GM19397 (cell line): ENCODE results near the gene SIPA1.
"Not testable (repeated sequence)": the region's sequence is repeated elsewhere in the genome, so short reads cannot be mapped to it uniquely, and the experiment has no call there.

ENCODE experiments used
- ATAC-seq: cut with Tn5 transposase; IDR thresholded peaks from one replicate; pipeline ENCODE4 v1.9.1; 2021; ENCODE audit warnings: mild to moderate bottlenecking, moderate library complexity; ENCODE audit not compliant: unreplicated experiment

Gene SIPA1

DNA sequence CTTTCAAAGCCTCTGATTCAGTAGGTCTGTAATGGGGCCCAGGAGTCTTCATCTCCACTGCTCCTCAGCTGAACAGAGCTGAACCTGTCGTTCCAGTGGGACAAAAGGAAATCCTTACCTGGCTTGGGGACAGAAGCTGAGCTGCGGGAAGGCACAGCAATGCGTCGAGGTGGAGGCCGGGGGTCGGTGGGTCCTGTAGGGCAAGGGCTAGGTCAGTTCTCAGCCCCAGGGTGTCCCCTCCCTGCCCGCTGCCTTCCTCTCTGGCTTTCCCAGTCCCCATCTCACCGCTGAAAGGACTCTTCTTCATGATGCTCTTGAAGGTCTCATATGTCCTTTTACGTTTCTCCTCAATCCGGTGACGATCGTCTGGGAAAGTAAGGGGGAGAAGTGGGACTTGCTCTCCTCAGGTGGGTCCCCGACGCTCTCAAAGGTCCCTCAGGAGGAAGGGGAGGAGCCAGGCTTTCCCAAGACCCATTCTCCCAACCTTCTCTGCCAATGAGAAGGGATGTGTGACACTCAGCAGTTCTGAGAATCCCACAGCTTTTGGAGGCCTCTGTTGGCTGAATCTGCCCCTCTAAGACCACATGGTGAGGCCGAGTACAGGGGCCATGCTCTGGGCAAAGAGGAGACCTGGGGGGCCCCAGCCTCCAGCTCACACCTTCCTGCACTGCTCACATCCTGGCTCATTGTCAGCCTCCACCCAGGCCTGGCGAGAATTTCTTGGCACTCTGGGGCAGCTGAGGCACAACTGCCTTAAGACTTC lies 17.9 kb downstream of the SIPA1 start:
- no peak for ATAC-seq

DNA sequence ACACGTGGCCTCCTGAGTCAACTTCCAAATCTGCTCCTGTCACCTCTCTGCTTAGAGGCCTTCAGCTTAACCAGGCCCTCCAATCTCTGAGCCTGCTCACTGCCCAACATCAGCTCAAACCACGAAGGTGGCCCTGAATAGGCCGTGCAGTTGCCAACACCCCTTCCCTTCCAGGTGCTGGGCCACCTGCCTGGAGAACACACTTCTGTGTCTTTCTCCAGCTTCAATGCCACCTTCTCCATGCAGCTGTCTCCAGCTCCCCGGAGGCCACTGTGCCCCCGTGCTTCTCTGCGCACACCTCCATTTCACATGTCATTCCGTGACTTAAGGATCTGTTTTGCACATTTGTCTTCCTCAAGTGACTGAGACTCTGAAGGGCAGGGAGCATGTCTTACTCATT lies 19.5 kb downstream of the SIPA1 start:
- ATAC-seq: no peak

DNA sequence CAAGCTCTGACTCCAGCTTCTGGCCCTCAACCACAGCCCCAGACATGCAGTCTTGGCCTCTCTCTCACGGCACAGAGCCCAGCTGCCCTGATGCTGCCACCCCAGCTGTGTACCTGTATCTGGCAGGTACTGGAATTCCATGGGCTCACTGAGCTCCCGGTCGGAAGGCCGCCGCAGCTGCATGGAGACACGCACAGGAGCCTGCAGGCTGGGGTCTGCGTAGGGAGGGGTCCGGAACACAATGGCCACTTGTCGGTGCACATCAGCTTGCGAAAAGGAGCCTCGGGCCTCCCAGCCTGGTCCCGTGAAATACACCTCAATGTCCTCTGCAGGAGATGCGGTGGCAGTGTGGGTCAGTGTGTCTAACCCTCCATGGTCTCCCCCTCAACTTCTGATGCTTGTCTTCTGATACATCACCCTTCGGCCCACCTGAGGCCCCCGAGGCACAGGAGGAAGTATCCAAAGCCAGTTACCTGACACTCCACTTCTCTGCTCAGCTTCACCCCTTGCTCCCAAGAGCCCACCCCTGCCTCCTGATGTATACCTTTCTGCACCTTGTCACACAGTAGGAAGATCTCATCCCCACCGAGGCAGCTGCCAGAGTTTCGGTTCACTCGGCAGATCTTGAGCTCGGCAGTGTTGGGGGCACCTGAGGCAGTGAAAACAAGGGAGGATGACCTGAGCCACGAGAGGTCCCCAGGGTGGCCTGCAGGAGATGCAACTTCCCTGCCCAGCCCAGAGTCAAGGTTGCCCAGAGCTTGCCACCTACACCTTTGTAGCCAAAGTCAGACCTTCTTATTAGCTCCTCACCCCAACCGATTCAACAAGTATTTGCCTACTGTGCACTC lies 20.5 kb downstream of the SIPA1 start:
- ATAC-seq: no peak

DNA sequence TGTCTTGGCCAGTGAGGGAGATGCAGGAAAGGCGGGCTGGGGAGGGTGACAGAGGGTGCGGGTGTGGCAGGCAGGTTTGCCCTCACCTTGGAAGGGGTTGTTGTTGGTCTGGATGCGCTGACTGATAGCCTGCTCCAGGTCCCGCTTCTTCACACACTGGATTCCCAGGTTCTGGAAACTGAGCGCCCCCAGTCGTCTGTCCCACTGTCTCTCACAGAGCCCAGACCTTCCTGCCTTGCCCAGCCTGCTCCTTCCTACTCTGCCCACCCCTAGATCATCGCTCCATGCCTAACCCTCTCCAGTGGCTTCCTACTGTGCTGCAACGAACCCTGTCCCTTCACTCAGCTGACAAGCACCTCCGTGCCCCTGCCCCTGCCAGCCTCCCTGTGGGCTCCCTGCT lies 22.1 kb downstream of the SIPA1 start:
- ATAC-seq: no peak

DNA sequence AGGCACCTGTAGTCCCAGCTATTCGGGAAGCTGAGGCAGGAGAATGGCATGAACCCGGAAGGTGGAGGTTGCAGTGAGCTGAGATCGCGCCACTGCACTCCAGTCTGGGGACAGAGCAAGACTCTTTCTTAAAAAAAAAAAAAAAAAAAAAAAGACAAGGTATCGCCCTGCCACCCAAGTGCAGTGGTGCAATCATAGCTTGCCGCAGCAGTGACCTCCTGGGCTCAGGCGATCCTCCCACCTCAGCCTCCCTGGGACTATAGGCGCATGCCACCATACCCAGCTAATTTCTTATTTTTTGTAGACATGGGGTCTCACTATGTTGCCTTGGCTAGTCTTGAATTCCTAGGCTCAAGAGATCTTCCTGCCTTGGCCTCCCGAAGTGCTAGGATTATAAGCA lies 23.0 kb downstream of the SIPA1 start:
- ATAC-seq: not testable (repeated sequence)

DNA sequence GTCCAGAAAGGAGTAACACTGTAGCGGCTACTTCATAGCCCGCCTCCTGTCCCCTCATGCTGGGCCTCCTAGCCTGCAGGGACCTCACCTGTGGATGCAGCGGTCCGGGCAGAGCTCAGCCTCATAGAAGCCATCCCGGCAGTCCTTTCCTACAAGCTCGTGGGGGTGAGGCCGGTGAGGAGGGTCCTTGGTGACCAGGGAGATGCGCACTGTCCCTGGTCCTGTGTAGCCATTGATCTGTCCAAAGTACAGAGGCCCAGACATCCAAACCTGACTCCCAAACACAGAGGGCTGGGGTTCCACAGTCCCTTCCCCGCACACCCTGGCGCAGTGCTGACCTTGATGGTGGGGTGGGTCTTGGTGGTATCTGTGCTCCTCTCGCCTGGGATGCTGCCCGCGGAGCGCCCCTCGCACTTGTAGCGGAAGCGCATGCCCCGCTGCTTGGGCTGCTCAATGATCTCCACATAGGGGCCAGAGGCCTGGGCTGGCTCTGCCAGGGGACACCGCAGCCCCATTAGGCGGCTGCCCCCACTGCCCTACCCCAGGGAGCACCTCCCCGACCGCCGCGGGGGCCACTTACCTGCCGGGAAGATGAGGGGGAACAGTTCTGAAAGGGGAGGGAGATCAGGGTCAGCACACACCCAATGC lies 23.8 kb downstream of the SIPA1 start:
- ATAC-seq: no peak

DNA sequence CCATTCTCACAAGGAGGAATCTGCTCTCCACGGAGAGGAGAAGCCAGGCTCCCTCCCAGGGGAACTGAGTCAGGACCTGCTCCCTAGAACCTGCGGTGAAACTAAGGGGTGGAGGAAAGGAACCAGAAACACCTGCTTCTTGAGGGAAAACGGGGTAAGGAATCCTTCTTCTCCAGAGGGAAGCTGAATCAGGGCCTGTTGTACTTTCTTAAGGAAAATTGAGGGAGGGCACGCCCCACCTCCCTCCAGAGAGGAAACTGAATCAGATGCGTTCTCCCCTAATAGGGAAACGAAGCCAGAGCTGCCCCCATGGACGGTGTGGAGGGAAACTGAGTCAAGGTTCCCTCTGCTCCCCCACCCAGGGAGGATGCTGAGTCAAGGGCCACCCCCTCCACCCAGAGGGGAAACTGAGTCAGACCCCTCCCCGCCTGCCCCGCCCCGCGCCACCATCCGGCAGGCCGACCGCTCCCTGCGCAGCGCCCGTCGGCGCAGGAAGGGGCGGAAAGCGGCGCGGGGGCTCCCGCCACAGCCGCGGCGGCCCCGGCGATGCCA lies 24.4 kb downstream of the SIPA1 start:
- ATAC-seq: no peak

DNA sequence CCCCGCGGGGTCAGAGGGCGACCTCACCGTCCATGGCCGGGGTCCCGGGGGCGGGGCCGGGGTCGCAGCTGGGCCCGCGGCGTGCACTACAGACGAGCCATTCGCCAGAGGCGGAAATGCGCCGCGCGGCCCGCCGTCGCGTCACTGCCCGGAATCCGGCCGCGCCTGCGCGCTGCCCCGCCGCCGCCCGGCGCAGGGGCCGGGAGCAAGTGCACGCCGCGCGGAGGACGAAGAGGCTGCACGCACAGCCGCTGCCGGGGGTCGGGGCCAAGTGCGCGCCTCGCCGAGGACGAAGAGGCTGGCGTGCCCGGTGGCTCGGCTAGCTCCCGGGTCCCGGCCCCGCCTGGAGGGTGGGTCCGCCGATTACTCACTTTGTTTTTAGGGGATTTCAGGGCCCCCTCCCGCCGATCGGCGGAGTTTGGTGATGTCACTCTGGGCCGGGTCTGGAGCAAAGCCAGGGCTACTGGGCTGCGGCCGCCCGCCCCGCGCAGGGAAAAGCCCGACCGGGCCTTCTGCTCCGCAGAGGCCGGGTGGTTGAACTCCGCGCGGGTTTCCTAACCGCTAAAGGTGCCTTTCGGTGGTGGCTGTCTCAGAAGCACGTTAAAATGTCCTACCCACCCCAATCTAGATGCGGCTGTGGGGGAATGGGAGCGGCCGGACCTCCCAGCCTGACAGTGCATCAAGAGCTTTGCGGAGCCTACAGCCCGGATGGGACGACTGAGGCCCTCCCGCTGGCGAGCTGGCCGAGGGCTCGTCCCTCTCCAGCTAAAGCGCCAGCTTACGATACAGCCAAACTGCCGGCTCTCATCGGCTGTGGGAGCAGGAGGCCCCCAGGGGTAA lies 25.1 kb downstream of the SIPA1 start, which contains the start of gene RELA:
Gene RELA (minus strand): TSS at position 118 of the 840 bp plus-strand sequence. CDS start 84 bp downstream, at position 34.
- peak; percentile 80 for ATAC-seq

DNA sequence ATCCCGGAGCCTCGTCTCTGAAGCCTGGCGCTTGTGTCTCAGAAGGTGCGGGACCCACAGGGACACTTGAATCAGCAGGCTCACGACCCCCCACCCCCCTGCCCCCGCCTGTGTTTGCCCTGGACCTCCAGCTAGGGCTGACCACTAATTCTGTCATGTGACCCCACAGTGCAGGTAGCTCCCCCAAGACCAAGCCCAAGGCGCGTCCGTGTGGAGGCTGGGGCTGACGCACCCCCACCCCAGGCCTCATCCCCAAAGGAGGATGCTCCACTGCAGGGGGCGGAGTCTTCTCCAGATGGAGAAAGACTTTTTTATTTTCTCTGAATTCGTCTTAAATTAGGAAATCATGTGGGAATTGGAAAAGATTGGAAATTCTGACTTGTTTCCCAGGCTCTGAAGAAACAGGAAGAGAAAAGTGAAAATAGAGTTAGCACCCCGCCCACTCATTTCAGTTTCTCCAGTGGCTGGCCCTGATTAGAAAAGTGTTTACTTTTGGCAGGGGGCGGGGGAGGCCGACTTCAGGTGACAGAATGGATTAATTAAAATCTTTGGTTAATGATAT lies 25.8 kb downstream of the SIPA1 start:
- peak; percentile 4 for ATAC-seq

DNA sequence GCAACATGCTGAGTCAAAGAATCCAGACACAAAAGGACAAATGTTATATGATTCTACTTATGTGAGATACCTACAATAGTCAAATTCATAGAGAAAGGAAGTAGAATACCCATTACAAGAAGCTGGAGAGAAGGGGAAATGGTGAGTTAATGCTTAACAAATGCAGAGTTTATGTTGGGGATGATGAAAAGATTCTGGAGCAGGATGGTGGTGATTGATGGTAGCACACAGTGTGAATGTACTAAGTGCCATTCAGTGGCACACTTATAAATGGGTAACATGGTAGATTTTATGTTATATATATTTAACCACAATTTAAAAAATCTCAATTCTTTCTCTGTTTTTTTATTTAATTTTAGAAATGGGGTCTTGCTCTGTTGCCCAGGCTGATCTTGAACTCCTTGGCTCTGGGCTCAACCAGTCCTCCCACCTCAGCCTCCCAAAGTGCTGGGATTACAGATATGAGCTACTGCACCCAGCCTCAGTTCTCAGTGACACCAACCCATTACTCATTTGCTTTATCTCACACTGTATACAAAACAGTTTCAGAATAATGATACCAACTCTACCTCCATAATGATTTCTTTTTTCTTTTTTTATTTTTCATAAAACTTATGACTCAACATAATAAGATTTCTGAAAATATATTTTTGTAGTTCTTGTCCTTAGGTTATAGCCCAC lies 34.4 kb downstream of the SIPA1 start:
- ATAC-seq: no peak

DNA sequence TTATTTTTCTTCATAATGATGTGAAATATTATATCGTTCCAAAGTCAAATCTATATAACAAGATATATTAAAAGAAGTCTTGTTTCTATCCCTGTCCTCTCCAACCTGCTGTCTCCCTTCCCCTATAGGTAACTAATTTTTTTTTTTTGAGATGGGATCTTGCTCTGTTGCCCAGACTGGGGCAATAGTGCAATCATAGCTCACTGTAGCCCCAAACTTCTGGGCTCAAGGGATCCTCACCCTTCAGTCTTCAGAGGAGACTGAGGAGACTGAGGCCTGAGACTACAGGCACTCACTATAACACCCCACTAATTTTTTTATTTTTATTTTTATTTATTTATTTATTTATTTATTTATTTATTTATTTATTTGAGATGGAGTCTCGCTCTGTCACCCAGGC lies 35.1 kb downstream of the SIPA1 start:
- no peak for ATAC-seq

DNA sequence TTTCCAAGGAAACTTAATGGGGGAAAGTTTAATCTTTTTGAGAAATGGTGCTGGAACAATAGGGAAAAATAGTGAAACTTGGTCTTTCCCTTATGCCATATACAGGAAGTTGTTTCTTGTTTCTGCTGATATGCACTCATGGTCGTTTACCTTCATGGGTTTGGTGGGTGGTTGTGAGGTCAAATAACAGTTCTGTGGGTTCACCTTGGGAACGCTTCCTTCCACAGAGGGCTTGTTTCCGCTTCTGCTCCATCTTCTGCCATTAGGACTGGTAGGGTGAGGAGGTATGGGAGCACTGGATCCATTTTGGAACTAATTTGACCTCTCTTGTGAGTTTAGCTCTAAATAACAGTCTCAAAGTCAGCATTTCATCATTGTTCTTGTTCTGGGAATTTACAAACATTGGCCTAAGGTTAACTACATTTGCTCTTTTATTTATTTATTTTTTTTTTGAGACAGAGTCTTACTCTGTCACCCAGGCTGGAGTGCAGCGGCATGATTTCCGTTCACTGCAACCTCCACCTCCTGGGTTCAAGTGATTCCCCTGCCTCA lies 42.4 kb downstream of the SIPA1 start:
- no peak for ATAC-seq

DNA sequence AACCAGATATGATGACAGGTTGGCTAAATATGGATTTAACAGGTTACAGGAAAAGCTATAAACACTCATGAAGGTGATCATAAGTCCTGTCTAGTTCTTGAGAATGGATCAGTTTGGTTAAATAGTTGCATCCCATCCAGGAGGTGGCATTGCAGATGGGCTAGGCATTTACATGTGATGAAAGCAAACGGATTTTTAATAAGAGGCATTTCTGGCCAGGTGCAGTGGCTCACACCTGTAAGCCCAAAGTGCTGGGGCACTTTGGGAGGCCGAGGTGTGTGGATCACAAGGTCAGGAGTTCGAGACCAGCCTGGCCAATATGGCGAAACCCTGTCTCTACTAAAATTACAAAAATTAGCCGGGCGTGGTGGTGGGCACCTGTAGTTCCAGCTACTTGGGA lies 45.6 kb downstream of the SIPA1 start:
- not testable (repeated sequence) for ATAC-seq

DNA sequence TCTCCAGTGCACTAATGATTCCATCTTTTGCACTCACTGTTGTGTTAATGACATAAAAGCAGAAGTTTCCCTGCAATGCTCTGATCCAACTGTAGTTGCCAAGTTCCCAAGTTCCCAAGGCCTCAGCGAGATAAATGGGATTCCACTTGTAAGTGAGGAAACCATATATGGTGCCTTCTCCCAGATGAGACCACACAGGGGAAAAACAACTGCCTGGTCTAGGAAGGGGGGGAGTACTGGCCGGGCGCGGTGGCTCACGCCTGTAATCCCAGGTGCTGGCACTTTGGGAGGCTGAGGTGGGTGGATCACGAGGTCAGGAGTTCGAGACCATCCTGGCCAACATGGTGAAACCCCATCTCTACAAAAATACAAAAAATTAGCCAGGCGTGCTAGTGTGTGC lies 48.1 kb downstream of the SIPA1 start:
- ATAC-seq: no peak

DNA sequence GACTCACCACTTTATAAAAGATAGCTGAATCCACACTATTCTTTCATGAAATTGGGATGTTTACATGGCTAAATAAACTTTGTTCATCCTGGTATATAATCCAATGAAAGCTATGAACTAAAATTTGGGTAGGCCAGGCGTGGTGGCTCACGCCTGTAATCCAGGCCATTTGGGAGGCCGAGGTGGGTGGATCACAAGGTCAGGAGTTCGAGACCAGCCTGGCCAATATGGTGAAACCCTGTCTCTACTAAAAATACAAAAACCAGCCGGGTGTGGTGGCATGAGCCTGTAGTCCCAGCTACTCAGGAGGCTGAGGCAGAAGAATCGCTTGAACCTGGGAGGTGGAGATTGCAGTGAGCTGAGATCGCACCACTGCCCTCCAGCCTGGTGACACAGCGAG lies 53.9 kb downstream of the SIPA1 start:
- not testable (repeated sequence) for ATAC-seq

DNA sequence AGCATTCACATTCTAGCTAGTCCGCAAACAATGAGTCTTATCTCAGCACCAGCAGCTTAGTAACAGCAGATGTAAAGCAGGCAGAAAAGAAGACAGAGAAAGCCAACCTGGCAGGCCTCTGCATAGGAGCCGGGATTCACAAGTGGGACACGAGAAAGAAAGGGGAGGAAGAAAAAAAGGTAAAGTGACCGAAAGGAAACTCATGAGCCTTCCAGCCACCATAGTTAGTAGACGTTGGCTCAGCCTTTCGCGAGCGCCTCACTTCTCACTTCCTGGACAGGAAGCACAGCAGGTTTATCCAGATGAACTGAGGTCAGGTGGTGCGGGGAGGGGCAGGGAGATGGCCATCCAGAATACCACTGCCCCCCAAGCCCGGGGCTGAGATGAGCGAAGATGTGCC lies 54.5 kb downstream of the SIPA1 start:
- no peak for ATAC-seq

DNA sequence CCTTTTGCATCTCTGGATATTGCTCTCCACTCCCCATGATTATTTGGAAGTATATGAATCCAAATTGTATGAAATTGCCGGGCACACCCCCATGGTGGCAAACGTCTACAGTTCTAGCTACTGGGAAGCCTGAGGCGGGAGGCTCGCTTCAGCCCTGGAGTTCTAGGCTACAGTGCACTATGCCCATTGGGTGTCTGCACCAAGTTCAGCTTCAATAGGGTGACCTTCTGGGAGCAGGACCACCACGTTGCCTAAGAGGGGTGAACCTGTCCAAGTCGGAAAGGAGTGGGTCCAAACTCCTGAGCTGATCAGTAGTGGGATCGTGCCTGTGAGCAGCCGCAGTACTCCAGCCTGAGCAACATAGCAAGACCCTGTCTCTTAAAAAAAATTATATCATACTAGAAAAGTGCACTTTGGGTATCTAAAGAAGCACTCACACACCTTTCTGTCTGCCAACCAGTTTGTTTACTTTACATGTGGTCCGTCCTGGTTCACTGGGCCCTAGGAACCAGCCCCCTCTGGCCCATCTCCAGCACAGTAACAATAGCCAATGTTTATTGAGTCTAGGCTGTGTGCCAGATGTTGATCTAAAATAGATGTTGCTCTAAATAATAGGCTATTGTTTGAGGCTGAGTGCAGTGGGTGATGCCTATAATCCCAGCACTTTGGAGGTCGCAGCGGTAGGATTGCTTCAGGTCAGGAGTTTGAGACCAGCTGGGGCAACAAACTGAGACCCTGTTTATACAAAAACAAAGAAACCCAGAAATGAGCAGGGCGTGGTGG lies 57.7 kb downstream of the SIPA1 start:
- no peak for ATAC-seq

DNA sequence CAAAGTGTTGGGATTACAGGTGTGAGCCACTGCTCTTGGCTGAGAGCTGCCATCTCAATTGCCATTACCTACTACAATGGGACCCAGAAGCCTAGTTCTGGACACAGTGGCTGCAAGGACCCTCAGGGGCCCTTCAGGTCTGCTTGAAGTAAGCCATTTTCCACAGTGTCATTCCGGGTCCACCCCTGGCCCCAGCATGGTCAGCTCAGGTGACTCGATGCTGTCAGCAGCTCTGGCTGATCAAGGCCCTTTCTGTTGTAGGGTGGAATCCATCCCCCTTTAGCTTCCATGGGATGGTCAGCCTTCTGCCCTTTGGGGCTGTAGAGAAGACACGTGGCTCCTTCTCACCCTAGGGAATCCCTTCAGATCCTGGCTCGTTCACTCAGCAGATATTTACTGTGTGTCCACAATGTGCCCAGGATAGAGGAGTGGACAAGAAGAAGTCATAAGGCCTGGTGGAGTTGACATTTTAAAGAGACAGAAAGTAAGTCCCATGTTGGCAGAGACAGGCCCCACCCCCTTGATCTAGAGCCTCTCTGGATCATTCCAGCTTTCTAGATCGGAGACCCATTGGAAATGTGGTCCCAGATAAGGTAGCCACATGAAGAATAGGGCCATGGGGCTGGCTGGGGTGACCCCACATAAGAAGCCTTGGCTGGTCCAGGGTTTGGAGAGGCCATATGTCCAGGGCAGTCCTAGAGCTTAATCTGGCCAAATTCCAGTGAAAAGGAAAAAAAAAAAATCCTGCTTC lies 59.1 kb downstream of the SIPA1 start:
- ATAC-seq: no peak
